HG02981 (cell line): ENCODE results near the gene TMIGD2.
"Not testable (repeated sequence)": the region's sequence is repeated elsewhere in the genome, so short reads cannot be mapped to it uniquely, and the experiment has no call there.

ENCODE experiments used
- ATAC-seq: cut with Tn5 transposase; IDR thresholded peaks from one replicate; pipeline ENCODE4 v1.9.1; 2021; ENCODE audit warnings: mild to moderate bottlenecking, moderate library complexity; ENCODE audit not compliant: unreplicated experiment

Gene TMIGD2

GRCh38 chr19:4297901-4298809, 4.0 kb downstream of the TMIGD2 start:
- ATAC-seq = no peak

GRCh38 chr19:4295972-4296771, 6.0 kb downstream of the TMIGD2 start:
- ATAC-seq = no peak

GRCh38 chr19:4294389-4294788, 7.8 kb downstream of the TMIGD2 start:
- ATAC-seq = no peak

GRCh38 chr19:4292515-4292914, 9.7 kb downstream of the TMIGD2 start:
- ATAC-seq = no peak

GRCh38 chr19:4291184-4291732, 10.9 kb downstream of the TMIGD2 start:
- ATAC-seq = no peak

- no peak for ATAC-seq
These were observed 14.0 kb downstream of the TMIGD2 start for GRCh38 chr19:4288091-4288777.

GRCh38 chr19:4286141-4286540, 16.0 kb downstream of the TMIGD2 start:
- ATAC-seq = not testable (repeated sequence)

GRCh38 chr19:4284974-4285373, 17.2 kb downstream of the TMIGD2 start:
- no peak for ATAC-seq

- no peak for ATAC-seq
These were observed 17.8 kb downstream of the TMIGD2 start for GRCh38 chr19:4284176-4284958.

GRCh38 chr19:4279530-4280422, 22.4 kb downstream of the TMIGD2 start:
- ATAC-seq = no peak

GRCh38 chr19:4279267-4279529, 23.0 kb downstream of the TMIGD2 start:
- ATAC-seq = no peak

- ATAC-seq = no peak
These were observed 23.5 kb downstream of the TMIGD2 start, which contains the start of gene SHD for GRCh38 chr19:4278419-4279266. Gene SHD (plus strand): TSS chr19:4279266. CDS start chr19:4280064, 798 bp downstream.

GRCh38 chr19:4278010-4278409, 24.2 kb downstream of the TMIGD2 start:
- no peak for ATAC-seq

- ATAC-seq = no peak
These were observed 24.9 kb downstream of the TMIGD2 start for GRCh38 chr19:4277191-4277696.

- not testable (repeated sequence) for ATAC-seq
These were observed 27.9 kb downstream of the TMIGD2 start for GRCh38 chr19:4274321-4274686.

- no peak for ATAC-seq
These were observed 29.3 kb downstream of the TMIGD2 start for GRCh38 chr19:4272894-4273293.

- ATAC-seq = no peak
These were observed 33.3 kb downstream of the TMIGD2 start for GRCh38 chr19:4268816-4269430.
